Activated CD4-positive, alpha-beta T cell treated with anti-CD3 and anti-CD28 coated beads, Interleukin-2, amount 10 ng/mL, durations not matched to agents 24 days and 14 days (primary cell): ENCODE data around the gene B4GALNT3. TPM values are rescaled to one million over a fixed set of nuclear protein-coding genes. Genes with fewer than 3 reads are reported as not detected.

Experiments used
- DNase-seq: peaks from one replicate; pipeline ENCODE4 v3.0.0; 2022
- H3K27ac Mint-ChIP-seq: one replicate; pipeline ENCODE4 v1.8.0; 2022; ENCODE audit warnings: mild to moderate bottlenecking, mixed read lengths
- H3K27me3 Mint-ChIP-seq: one replicate; pipeline ENCODE4 v1.8.0; 2022; ENCODE audit warnings: mixed read lengths
- H3K36me3 Mint-ChIP-seq: one replicate; pipeline ENCODE4 v1.8.0; 2022; ENCODE audit warnings: low read depth, mild to moderate bottlenecking, mixed read lengths
- H3K4me1 Mint-ChIP-seq: one replicate; pipeline ENCODE4 v1.8.0; 2021; ENCODE audit warnings: mixed read lengths
- H3K4me3 Mint-ChIP-seq: one replicate; pipeline ENCODE4 v1.8.0; 2022; ENCODE audit warnings: mild to moderate bottlenecking, moderate library complexity, mixed read lengths
- H3K9me3 Mint-ChIP-seq: one replicate; pipeline ENCODE4 v1.8.0; 2021; ENCODE audit warnings: mixed read lengths
- intact Hi-C: fragments of 100-400 bp; cut with micrococcal nuclease; formaldehyde crosslinking; loops from one replicate; pipeline ENCODE4 v1.15.1; 2023
- total RNA-seq: library from RNA; stranded (reverse); gene quantifications from 2 replicates; pipeline ENCODE4 v1.2.3, GENCODE V29; 2022

The B4GALNT3 gene
- total RNA-seq, 1 donor from 2014 or later: 6.6 TPM

GRCh38 chr12:591167-592023 lies 131.7 kb downstream of the B4GALNT3 start:
- peaks cover 4% of the 10 kb centered on the region for H3K4me1 Mint-ChIP-seq
- no peak overlapping the region for H3K27ac Mint-ChIP-seq
- DNase-seq: no peak
- H3K4me3 Mint-ChIP-seq: no peak overlapping the region
- intact Hi-C loops: no loop called here
- peaks cover 5% of the 10 kb centered on the region for H3K36me3 Mint-ChIP-seq
- H3K9me3 Mint-ChIP-seq: peaks cover 4% of the 10 kb centered on the region
- peaks cover 2% of the 10 kb centered on the region for H3K27me3 Mint-ChIP-seq

- Mint-ChIP-seq H3K9me3 (peaks cover 4% of the 10 kb centered on the region), H3K4me3 (no peak overlapping the region), H3K27ac (no peak overlapping the region), H3K27me3 (peaks cover 2% of the 10 kb centered on the region), H3K4me1 (peaks cover 4% of the 10 kb centered on the region), H3K36me3 (peaks cover 5% of the 10 kb centered on the region)
- intact Hi-C loops: no loop called here
- DNase-seq: no peak
Measured at GRCh38 chr12:592024-592505, 132.3 kb downstream of the B4GALNT3 start.

- no peaks in the 10 kb centered on the region for H3K9me3 Mint-ChIP-seq
- no peaks in the 10 kb centered on the region for H3K36me3 Mint-ChIP-seq
- no peak for DNase-seq
- intact Hi-C loops: no loop called here
- peaks cover 2% of the 10 kb centered on the region for H3K27me3 Mint-ChIP-seq
- H3K27ac Mint-ChIP-seq: no peak overlapping the region
- H3K4me3 Mint-ChIP-seq: no peak overlapping the region
- peaks cover 4% of the 10 kb centered on the region for H3K4me1 Mint-ChIP-seq
Measured at GRCh38 chr12:593396-594270, 133.9 kb downstream of the B4GALNT3 start.

- Mint-ChIP-seq H3K4me3 (no peak overlapping the region), H3K36me3 (no peaks in the 10 kb centered on the region), H3K9me3 (no peaks in the 10 kb centered on the region), H3K4me1 (peaks cover 2% of the 10 kb centered on the region), H3K27ac (no peak overlapping the region), H3K27me3 (peaks cover 2% of the 10 kb centered on the region)
- intact Hi-C loops: no loop called here
- no peak for DNase-seq
Measured at GRCh38 chr12:597926-598568, 138.3 kb downstream of the B4GALNT3 start.

- Mint-ChIP-seq H3K9me3 (no peaks in the 10 kb centered on the region), H3K27me3 (no peaks in the 10 kb centered on the region), H3K27ac (no peak overlapping the region), H3K4me1 (peaks cover 2% of the 10 kb centered on the region), H3K36me3 (no peaks in the 10 kb centered on the region), H3K4me3 (no peak overlapping the region)
- intact Hi-C loops: no loop called here
- no peak for DNase-seq
Measured at GRCh38 chr12:599756-600155, 140.0 kb downstream of the B4GALNT3 start.

GRCh38 chr12:601976-602699 lies 142.4 kb downstream of the B4GALNT3 start:
- no peak for DNase-seq
- Mint-ChIP-seq H3K4me3 (no peak overlapping the region), H3K27ac (no peak overlapping the region), H3K4me1 (peaks cover 12% of the 10 kb centered on the region), H3K36me3 (no peaks in the 10 kb centered on the region), H3K9me3 (no peaks in the 10 kb centered on the region), H3K27me3 (no peaks in the 10 kb centered on the region)
- intact Hi-C loops: no loop called here

GRCh38 chr12:602700-603068 lies 142.9 kb downstream of the B4GALNT3 start:
- Mint-ChIP-seq H3K27ac (no peak overlapping the region), H3K4me1 (peaks cover 18% of the 10 kb centered on the region), H3K36me3 (no peaks in the 10 kb centered on the region), H3K27me3 (no peaks in the 10 kb centered on the region), H3K4me3 (no peak overlapping the region), H3K9me3 (no peaks in the 10 kb centered on the region)
- intact Hi-C loops: no loop called here
- DNase-seq: no peak

DNA sequence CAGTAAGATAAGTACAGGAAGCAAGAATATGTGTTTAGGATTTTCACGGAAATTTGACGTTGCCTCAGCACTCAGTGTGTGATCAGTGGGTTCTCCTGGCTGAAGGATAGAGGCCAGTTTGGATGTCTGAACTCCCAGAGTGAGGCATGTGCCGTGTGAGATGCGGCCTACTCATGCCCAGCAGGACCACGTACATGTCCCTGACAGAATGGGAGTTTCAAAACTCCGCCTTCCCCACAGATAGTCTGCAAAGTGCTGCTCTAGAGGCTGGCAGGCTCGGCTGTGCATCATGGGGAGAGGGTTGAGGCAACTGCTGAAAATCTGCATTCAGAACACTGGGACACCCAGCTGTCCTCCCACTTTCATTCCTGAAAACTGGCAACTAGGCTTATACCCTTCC lies 145.2 kb downstream of the B4GALNT3 start:
- H3K9me3 Mint-ChIP-seq: no peaks in the 10 kb centered on the region
- peaks cover 33% of the 10 kb centered on the region for H3K4me1 Mint-ChIP-seq
- H3K36me3 Mint-ChIP-seq: no peaks in the 10 kb centered on the region
- H3K27ac Mint-ChIP-seq: no peak overlapping the region
- intact Hi-C loops: no loop called here
- no peak for DNase-seq
- H3K27me3 Mint-ChIP-seq: no peaks in the 10 kb centered on the region
- H3K4me3 Mint-ChIP-seq: no peak overlapping the region

- Mint-ChIP-seq H3K27ac (peak overlapping the region; percentile 69), H3K9me3 (no peaks in the 10 kb centered on the region), H3K27me3 (no peaks in the 10 kb centered on the region), H3K36me3 (no peaks in the 10 kb centered on the region), H3K4me3 (no peak overlapping the region), H3K4me1 (peaks cover 49% of the 10 kb centered on the region)
- peak; percentile 71 for DNase-seq
- intact Hi-C loops: no loop called here
Measured at GRCh38 chr12:607541-608001, 147.8 kb downstream of the B4GALNT3 start.

- Mint-ChIP-seq H3K36me3 (no peaks in the 10 kb centered on the region), H3K9me3 (no peaks in the 10 kb centered on the region), H3K27ac (peak overlapping the region; percentile 52), H3K27me3 (no peaks in the 10 kb centered on the region), H3K4me3 (no peak overlapping the region), H3K4me1 (peaks cover 49% of the 10 kb centered on the region)
- intact Hi-C loops: no loop called here
- DNase-seq: no peak
Measured at GRCh38 chr12:608413-608812, 148.7 kb downstream of the B4GALNT3 start.

GRCh38 chr12:608921-609320 lies 149.2 kb downstream of the B4GALNT3 start:
- H3K27me3 Mint-ChIP-seq: no peaks in the 10 kb centered on the region
- no peaks in the 10 kb centered on the region for H3K9me3 Mint-ChIP-seq
- no peak overlapping the region for H3K27ac Mint-ChIP-seq
- intact Hi-C loops: no loop called here
- no peak for DNase-seq
- H3K4me1 Mint-ChIP-seq: peaks cover 49% of the 10 kb centered on the region
- no peaks in the 10 kb centered on the region for H3K36me3 Mint-ChIP-seq
- H3K4me3 Mint-ChIP-seq: no peak overlapping the region

DNA sequence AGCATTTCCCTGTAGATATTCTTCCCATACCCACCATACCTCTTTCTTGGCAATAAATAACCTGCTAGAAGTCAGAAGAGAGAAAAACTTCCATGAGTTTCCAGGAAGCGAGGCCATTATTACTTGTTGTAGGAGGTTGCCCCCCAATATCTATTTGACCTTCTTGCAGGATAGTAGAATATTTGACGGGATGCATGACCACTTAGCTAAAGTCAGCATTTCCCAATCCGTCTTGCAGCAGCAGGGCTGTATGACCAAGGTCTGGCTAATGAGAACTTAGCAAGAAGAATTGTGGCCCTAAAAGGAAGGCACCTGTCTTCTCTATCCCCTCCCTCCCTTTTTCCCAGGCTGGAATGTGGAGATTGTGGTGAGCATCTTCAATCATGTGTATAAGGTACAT lies 152.0 kb downstream of the B4GALNT3 start:
- H3K4me1 Mint-ChIP-seq: peaks cover 59% of the 10 kb centered on the region
- no peak for DNase-seq

DNA sequence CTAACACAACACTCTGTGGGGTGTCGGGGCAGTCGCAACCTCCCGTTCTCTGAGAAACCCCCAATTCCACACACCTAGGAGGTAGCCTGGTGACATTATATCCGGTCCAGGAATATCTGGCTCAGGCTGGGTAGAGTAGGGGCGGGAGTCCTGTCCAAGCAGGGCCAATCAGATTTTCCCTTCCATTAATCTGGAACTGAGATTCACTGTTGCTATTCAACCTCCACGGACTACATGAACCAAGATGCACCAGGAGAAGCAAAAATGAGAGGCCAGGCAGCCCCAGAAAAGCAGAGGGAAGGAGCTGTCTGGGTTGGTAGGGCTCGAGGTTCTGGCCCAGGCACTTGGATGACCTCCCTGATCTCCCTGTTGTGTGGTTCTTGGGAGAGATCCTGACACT lies 152.6 kb downstream of the B4GALNT3 start:
- H3K27ac Mint-ChIP-seq: no peak overlapping the region
- H3K9me3 Mint-ChIP-seq: no peaks in the 10 kb centered on the region
- intact Hi-C loops: loop anchor here (10.0 kb wide), 1 partner anchor 53 kb away; the partner anchor contains the start of gene NINJ2
- no peak for DNase-seq
- H3K27me3 Mint-ChIP-seq: no peaks in the 10 kb centered on the region
- H3K4me3 Mint-ChIP-seq: no peak overlapping the region
- H3K36me3 Mint-ChIP-seq: no peaks in the 10 kb centered on the region
- peaks cover 54% of the 10 kb centered on the region for H3K4me1 Mint-ChIP-seq

More for the DNA sequence above, 152.0 kb downstream of the B4GALNT3 start:
- Mint-ChIP-seq H3K4me3 (no peak overlapping the region), H3K27ac (peak overlapping the region; percentile 21), H3K27me3 (no peaks in the 10 kb centered on the region), H3K36me3 (no peaks in the 10 kb centered on the region), H3K9me3 (no peaks in the 10 kb centered on the region)
- intact Hi-C loops: loop anchor here (2.0 to 10.0 kb wide), 2 partner anchors 19 to 53 kb away; partner anchors contain the start of gene NINJ2
